Transverse colon (tissue), 4 donors: ENCODE results near the gene HERC4. TPM values are rescaled to one million over a fixed set of nuclear protein-coding genes. Genes with fewer than 3 reads are reported as not detected.
"Not testable (repeated sequence)": the region's sequence is repeated elsewhere in the genome, so short reads cannot be mapped to it uniquely, and the experiment has no call there.

Experiments used
- DNase-seq: peaks from one replicate; pipeline ENCODE4 v3.0.0-alpha.2; 2019
- H3K27ac ChIP-seq, 4 donors: fragments of 200-600 bp; sonication (generic); 2 replicates each; pipeline ENCODE4 v1.5.1; 2016 to 2018; ENCODE audit warnings: inconsistent platforms in 4 of 4
- H3K27me3 ChIP-seq: fragments of 200-600 bp; sonication (generic); 2 replicates; pipeline ENCODE4 v1.5.1; 2017; ENCODE audit warnings: inconsistent platforms
- H3K36me3 ChIP-seq, 4 donors: fragments of 200-600 bp; sonication (generic); 2 replicates each; pipeline ENCODE4 v1.5.1; 2017 to 2019; ENCODE audit warnings: inconsistent platforms in 4 of 4
- H3K4me1 ChIP-seq, 4 donors: fragments of 200-600 bp; sonication (generic); 2 replicates each; pipeline ENCODE4 v1.5.1; 2017 to 2020; ENCODE audit warnings: inconsistent platforms in 4 of 4
- H3K4me3 ChIP-seq, 4 donors: fragments of 200-600 bp; sonication (generic); 1 replicate in 1 of 4; 2 replicates in 3 of 4; pipeline versions ENCODE4 v1.5.1 to v1.6.1; 2017 to 2019; ENCODE audit warnings: inconsistent platforms in 4 of 4
- H3K9me3 ChIP-seq, 2 donors: fragments of 200-600 bp; sonication (generic); 2 replicates each; pipeline ENCODE4 v1.5.1; 2017 to 2019; ENCODE audit warnings: inconsistent platforms in 2 of 2
- EP300 ChIP-seq: sonication (generic); formaldehyde crosslinking; IDR thresholded peaks from one replicate; pipeline ENCODE4 v1.6.1; 2017; ENCODE audit warnings: antibody characterized with exemption, low read depth
- POLR2A ChIP-seq: fragments of 450-650 bp; IDR thresholded peaks from one replicate; pipeline ENCODE4 v1.6.1; 2016; ENCODE audit warnings: antibody characterized with exemption, mild to moderate bottlenecking, moderate library complexity
- POLR2AphosphoS5 ChIP-seq, 3 donors: sonication (generic); formaldehyde crosslinking; IDR thresholded peaks; one replicate each; pipeline ENCODE4 v1.6.1; 2016; ENCODE audit warnings: antibody characterized with exemption in 3 of 3
- WGBS, 2 donors: methylation state at CpG; one replicate each; pipeline ENCODE4 v1.1.5; 2018; ENCODE audit warnings: low coverage in 1 of 2; 5-methylcytosine and 5-hydroxymethylcytosine counted together
- in situ Hi-C, 4 donors: fragments of 200-750 bp; cut with MboI; loops; one replicate each; pipeline versions ENCODE4 v1.15.0 to v1.15.1; 2017; ENCODE audit warnings: low sequenced_read_pairs in 3 of 4, low pct_ligation_motif_present in 1 of 4, low pct_unique_long_range_greater_than_20kb in 1 of 4
- intact Hi-C: fragments of 100-400 bp; cut with DNase I; formaldehyde crosslinking; loops from one replicate; pipeline ENCODE4 v1.15.1; 2023; ENCODE audit warnings: low total_unique reads
- total RNA-seq, 4 donors: library from RNA; depleted of rRNA; stranded (reverse); fragments of >200 nt; gene quantifications; one replicate each; pipeline ENCODE4 v1.1.0, GENCODE V29; 2016
- TF ChIP-seq, protein P1 (sequence below), 5 experiments: fragments of 200-600 bp in 3 of 5; fragments of 450-650 bp in 2 of 5; sonication (generic) in 3 of 5; IDR thresholded peaks; 1 replicate in 2 of 5; 2 replicates in 3 of 5; pipeline ENCODE4 v1.5.1; 2016 to 2017; ENCODE audit warnings: antibody characterized with exemption in 5 of 5, inconsistent platforms in 3 of 5, mild to moderate bottlenecking in 2 of 5, moderate library complexity in 1 of 5

HERC4 gene
- total RNA-seq, 4 donors from 2014 or later = 32.0 to 154 (median 105) TPM

DNA sequence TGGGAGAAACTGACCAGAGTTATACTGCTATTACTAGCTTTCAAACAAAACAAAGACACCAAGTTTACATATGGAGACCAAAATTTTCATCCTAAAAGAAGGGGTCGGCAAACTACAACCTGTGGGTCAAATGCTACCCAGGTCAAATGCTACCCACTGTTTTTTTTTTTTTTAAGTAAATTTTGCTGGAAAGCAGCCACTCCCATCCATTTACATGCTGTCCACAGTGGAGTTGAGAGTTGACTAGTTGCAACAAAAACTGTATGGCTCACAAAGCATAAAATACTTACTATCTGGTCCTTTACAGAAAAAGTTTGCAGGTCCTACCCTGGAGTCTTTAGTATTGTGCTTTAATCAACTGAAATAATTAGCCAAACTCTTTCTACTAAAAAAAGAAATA is 99.2 kb downstream of the HERC4 start:
- H3K4me3 ChIP-seq = no peak overlapping the region
- no peaks in the 10 kb centered on the region for H3K27me3 ChIP-seq
- DNase-seq = no peak
- H3K4me1 ChIP-seq = no peaks in the 10 kb centered on the region
- peaks cover 0 to 45% (median 18%) of the 10 kb centered on the region in 4 donors for H3K36me3 ChIP-seq
- TF ChIP-seq POLR2A (no peak), EP300 (no peak), POLR2AphosphoS5 (IDR thresholded peaks at IDR 0.05) (no peak)
- TF ChIP-seq, protein P1, sequence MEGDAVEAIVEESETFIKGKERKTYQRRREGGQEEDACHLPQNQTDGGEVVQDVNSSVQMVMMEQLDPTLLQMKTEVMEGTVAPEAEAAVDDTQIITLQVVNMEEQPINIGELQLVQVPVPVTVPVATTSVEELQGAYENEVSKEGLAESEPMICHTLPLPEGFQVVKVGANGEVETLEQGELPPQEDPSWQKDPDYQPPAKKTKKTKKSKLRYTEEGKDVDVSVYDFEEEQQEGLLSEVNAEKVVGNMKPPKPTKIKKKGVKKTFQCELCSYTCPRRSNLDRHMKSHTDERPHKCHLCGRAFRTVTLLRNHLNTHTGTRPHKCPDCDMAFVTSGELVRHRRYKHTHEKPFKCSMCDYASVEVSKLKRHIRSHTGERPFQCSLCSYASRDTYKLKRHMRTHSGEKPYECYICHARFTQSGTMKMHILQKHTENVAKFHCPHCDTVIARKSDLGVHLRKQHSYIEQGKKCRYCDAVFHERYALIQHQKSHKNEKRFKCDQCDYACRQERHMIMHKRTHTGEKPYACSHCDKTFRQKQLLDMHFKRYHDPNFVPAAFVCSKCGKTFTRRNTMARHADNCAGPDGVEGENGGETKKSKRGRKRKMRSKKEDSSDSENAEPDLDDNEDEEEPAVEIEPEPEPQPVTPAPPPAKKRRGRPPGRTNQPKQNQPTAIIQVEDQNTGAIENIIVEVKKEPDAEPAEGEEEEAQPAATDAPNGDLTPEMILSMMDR (IDR thresholded peaks at IDR 0.05) = no peak
- in situ Hi-C loops (no loop called here), intact Hi-C loops (no loop called here)
- no peak overlapping the region for H3K27ac ChIP-seq
- H3K9me3 ChIP-seq = peaks cover 6 to 8% of the 10 kb centered on the region in 2 donors
- WGBS, 2 donors = 79 to 81% methylated on average over 1 of the region's 1 CpG

DNA sequence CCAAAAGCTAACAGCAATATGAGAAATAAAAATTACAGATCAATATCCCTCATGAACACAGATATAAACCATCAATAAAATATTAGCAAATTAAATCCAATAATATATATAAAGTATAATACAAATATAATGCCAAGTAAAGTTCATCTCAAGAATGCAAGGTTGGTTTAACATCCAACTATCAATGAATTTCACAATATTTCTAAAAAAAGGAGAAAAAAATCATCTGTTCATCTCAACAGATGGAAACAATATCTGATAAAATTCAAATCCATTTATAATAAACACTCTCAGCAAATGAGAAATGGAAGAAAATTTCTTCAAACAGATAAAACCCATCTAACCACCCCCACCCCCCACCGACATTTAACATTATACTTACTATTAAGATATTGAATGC is 103.8 kb downstream of the HERC4 start:
- WGBS, 2 donors = 94 to 100% methylated on average over 1 of the region's 1 CpG
- intact Hi-C loops = no loop called here
- no peak for DNase-seq
- Histone ChIP-seq H3K27ac (no peak overlapping the region), H3K4me1 (no peaks in the 10 kb centered on the region), H3K36me3 (peaks cover 0 to 27% (median 12%) of the 10 kb centered on the region in 4 donors), H3K27me3 (no peaks in the 10 kb centered on the region), H3K9me3 (peaks cover 6 to 8% of the 10 kb centered on the region in 2 donors), H3K4me3 (no peak overlapping the region)
- TF ChIP-seq POLR2A (no peak), POLR2AphosphoS5 (IDR thresholded peaks at IDR 0.05) (no peak), EP300 (no peak)
- TF ChIP-seq, protein P1 (IDR thresholded peaks at IDR 0.05) = no peak
- in situ Hi-C loops = no loop called here

DNA sequence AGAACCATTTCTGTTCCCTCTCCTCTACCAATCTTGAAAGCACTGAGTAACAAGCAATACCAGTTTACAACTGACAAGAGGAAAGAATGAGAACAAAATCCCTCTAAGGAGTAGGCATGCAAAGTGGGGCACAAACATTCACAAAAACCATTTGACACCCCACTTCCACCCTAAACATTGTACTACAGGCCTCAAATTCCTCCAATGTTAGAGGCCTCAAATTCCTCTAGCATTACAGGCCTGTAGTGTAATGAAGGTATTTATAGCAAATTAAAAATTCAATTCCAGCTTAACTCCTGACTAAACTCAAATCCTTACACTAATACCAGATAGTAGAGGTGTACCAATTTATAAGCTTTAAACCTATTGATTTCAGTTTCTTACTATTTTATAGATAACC is 105.2 kb downstream of the HERC4 start:
- DNase-seq = no peak
- Histone ChIP-seq H3K27ac (no peak overlapping the region), H3K27me3 (no peaks in the 10 kb centered on the region), H3K9me3 (peaks cover 6 to 8% of the 10 kb centered on the region in 2 donors), H3K36me3 (peaks cover 0 to 31% (median 13%) of the 10 kb centered on the region in 4 donors), H3K4me1 (no peaks in the 10 kb centered on the region), H3K4me3 (no peak overlapping the region)
- intact Hi-C loops (no loop called here), in situ Hi-C loops (no loop called here)
- TF ChIP-seq POLR2AphosphoS5 (IDR thresholded peaks at IDR 0.05) = no peak
- TF ChIP-seq, protein P1 (IDR thresholded peaks at IDR 0.05) = no peak
- TF ChIP-seq EP300 = no peak
- TF ChIP-seq POLR2A = no peak

DNA sequence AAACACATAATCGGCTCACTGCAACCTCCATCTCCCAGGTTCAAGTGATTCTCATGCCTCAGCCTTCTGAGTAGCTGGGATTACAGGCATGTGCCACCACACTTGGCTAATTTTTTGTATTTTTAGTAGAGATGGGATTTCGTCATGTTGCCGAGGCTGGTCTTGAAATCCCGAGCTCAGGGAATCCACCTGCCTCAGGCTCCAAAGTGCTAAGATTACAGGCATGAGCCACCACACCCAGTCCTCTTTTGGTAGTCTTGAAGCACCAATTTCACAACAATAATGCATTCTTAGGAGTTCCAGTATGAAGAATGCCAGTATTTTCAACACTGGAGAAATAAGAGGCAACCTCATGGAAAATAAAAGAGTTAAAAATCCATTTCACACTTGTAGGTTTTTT is 109.0 kb downstream of the HERC4 start:
- in situ Hi-C loops, intact Hi-C loops, H3K27ac ChIP-seq, H3K4me3 ChIP-seq, H3K9me3 ChIP-seq, DNase-seq, H3K4me1 ChIP-seq, H3K27me3 ChIP-seq: not testable (repeated sequence)
- WGBS, 2 donors = 98 to 100% methylated on average over 4 of the region's 4 CpGs
- peaks cover 0 to 25% (median 4%) of the 10 kb centered on the region in 4 donors for H3K36me3 ChIP-seq

DNA sequence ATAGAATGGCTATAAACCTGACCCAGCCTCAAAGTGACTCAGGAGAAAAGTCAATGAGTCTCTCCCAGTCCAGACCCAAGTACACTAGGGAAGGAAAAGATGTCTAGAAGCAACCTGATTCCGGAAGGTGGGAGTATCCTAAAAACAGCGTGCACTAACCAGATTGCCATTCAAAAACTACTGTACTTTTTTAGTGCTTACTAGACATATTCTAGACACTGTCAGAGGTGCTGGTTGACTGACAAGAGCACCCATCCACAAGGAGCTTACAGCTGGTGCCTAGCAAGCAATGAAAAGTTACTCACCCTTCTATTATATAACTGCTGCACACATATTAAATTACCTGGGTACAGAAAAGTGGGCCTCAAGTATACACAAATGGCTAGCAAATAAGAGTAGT is 109.6 kb downstream of the HERC4 start:
- Histone ChIP-seq H3K9me3 (no peaks in the 10 kb centered on the region), H3K4me3 (no peak overlapping the region), H3K27ac (no peak overlapping the region), H3K36me3 (peaks cover 0 to 23% (median 4%) of the 10 kb centered on the region in 4 donors), H3K27me3 (no peaks in the 10 kb centered on the region), H3K4me1 (no peaks in the 10 kb centered on the region)
- 100% methylated on average over 2 of the region's 2 CpGs; no CpG with 5 or more reads in 1 of the 2 donors for WGBS, 2 donors
- TF ChIP-seq EP300 = no peak
- TF ChIP-seq POLR2A = no peak
- TF ChIP-seq, protein P1 (IDR thresholded peaks at IDR 0.05) = no peak
- no peak for TF ChIP-seq POLR2AphosphoS5 (IDR thresholded peaks at IDR 0.05)
- in situ Hi-C loops = no loop called here
- no peak for DNase-seq
- intact Hi-C loops = no loop called here
